SKM-1 (cell line): ENCODE results near the gene ADAMTS18.
"Not testable (repeated sequence)": the region's sequence is repeated elsewhere in the genome, so short reads cannot be mapped to it uniquely, and the experiment has no call there.

Source experiments
- DNase-seq: peaks from one replicate; lab custom pipeline; 2025; ENCODE audit not compliant: unreplicated experiment; lab: John Stamatoyannopoulos, UW

Gene ADAMTS18, protein sequence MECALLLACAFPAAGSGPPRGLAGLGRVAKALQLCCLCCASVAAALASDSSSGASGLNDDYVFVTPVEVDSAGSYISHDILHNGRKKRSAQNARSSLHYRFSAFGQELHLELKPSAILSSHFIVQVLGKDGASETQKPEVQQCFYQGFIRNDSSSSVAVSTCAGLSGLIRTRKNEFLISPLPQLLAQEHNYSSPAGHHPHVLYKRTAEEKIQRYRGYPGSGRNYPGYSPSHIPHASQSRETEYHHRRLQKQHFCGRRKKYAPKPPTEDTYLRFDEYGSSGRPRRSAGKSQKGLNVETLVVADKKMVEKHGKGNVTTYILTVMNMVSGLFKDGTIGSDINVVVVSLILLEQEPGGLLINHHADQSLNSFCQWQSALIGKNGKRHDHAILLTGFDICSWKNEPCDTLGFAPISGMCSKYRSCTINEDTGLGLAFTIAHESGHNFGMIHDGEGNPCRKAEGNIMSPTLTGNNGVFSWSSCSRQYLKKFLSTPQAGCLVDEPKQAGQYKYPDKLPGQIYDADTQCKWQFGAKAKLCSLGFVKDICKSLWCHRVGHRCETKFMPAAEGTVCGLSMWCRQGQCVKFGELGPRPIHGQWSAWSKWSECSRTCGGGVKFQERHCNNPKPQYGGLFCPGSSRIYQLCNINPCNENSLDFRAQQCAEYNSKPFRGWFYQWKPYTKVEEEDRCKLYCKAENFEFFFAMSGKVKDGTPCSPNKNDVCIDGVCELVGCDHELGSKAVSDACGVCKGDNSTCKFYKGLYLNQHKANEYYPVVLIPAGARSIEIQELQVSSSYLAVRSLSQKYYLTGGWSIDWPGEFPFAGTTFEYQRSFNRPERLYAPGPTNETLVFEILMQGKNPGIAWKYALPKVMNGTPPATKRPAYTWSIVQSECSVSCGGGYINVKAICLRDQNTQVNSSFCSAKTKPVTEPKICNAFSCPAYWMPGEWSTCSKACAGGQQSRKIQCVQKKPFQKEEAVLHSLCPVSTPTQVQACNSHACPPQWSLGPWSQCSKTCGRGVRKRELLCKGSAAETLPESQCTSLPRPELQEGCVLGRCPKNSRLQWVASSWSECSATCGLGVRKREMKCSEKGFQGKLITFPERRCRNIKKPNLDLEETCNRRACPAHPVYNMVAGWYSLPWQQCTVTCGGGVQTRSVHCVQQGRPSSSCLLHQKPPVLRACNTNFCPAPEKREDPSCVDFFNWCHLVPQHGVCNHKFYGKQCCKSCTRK (N-terminal part only)

DNA sequence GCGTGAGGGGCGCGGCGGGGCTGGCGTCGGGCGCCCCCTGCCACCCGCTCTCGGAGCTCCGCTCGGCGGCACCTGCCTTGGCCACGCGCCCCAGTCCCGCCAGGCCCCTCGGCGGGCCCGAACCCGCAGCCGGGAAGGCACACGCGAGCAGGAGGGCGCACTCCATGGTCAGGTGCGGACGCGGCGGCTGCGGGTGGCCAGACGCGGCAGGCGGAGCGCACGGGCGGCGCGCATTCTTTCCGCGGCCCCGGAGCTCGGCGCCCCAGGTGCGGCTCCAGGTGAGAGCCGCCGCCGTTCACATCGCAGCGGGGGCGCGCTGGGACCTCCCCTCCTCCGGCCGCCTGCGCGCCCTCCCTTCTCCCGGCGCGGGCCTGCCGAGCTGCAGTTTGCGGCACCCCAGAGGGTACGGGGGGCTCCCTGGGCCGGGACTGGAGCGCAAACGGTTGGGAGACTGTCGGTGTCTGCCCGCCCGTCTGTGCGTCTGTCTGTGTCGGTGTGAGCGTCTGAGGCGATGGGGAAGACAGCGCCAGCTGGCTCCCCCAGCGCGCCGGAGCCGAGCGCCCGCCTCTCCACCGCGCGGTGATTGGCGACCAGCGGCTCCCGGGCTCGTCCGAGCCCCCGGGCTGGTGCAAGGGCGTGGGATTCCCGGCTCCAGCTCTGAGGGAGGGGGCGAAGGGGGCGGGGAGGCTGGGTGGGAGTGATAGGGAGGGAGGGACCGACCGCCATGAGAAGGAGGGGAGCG is at the start of gene ADAMTS18:
ADAMTS18 (minus strand) TSS at position 505 of the 742 bp plus-strand sequence; CDS start at position 166, 339 bp downstream.
- no peak for DNase-seq

DNA sequence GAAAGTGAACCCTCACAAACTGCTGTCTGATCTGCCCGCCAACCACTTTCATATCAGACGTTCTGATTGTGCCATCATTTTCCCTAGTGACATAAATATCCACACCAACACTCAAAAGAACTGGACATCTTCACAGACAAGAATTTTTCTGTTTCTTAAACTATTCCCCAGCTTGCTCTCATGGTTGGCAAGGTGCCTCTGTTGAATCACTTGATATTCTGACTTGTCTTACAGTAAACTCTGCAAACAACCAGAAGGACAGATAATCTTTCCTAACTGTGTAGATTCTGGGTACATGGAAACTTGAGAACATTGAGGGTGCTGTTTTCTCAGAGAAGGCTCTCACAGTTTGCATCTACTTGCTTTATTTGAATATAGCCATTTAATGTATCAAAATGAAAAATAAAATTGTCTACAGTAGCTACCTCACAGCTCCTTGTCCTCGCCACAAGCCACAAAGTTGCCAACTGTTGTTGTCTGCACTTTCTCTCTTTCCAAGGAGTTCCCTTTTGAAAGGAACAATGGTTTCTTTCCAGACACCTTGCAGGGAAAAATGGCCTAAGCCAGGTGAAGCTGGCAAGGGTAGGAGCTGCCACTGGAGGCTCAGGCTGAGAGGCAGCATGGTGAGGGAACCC is 46.0 kb upstream of the ADAMTS18 start:
- no peak for DNase-seq

- DNase-seq: no peak
Measured at GRCh38 chr16:77472262-77472661, 37.4 kb upstream of the ADAMTS18 start.

DNA sequence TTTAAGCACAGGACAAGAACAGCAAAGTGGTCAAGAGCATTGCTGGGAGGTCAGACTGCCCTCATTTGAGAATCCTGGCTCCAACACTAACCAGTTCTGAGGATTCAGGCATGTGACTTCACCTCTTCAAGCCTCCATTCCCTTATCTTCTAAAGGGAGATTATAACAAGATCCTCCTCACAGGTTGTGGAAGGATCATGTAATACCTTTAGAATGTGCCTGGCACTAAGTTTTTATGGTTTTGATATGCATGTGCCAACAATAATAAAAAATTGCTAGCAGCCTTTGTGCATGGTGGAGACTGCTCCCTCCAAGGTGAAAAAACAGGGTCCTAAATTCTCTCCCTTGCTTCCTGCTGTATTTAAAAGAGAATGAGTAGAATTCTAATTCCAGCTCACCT is 36.0 kb upstream of the ADAMTS18 start:
- no peak for DNase-seq

DNA sequence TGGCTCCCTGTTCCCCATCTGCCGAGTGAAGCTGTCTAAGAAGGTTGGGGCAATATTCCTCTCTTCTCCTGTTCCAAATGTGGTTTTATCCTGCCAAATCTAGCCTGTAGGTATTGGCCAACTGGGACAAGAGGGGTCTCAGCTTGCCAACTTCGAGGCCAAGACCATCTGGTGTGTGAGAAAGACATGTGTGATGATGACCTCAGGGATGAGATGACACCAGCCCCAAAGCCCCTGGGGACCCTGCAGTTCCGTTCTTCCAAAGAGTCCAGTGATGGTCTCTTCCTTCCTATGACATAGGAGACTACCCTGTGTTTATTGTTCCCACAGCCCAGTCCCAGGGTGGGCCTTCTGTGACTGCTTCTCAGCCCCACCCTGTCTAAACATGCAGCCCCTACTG is 34.8 kb upstream of the ADAMTS18 start:
- DNase-seq: no peak

GRCh38 chr16:77468831-77469230 is 34.0 kb upstream of the ADAMTS18 start:
- no peak for DNase-seq

GRCh38 chr16:77467821-77468335 is 33.0 kb upstream of the ADAMTS18 start:
- no peak for DNase-seq

DNA sequence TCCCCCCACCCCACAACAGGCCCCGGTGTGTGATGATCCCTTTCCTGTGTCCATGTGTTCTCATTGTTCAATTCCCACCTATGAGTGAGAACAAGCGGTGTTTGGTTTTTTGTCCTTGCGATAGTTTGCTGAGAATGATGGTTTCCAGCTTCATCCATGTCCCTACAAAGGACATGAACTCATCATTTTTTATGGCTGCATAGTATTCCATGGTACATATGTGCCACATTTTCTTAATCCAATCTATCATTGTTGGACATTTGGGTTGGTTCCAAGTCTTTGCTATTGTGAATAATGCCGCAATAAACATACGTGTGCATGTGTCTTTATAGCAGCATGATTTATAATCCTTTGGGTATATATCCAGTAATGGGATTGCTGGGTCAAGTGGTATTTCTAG is 28.8 kb upstream of the ADAMTS18 start:
- DNase-seq: not testable (repeated sequence)

- DNase-seq: no peak
Measured at GRCh38 chr16:77462894-77463293, 28.1 kb upstream of the ADAMTS18 start.

GRCh38 chr16:77459534-77460254 is 24.9 kb upstream of the ADAMTS18 start:
- DNase-seq: no peak

DNA sequence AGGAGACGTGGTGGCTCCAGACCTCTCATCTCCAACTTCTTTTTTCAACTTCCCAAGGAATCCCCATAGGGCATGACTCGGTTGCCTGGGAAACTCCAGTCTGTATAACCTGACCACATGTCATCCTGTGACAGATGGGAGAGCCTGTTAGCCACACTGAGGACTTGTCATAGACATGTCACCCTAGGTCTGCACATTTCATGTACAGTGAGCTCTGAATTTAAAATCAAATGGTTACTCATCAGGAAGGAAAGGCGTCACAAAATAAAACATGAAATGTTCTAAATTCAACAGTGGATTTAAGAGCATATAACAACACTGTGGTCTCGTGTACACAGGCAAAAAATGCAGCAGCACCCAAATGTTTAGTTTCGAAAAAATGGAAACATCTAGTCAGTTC is 22.2 kb upstream of the ADAMTS18 start:
- no peak for DNase-seq

DNA sequence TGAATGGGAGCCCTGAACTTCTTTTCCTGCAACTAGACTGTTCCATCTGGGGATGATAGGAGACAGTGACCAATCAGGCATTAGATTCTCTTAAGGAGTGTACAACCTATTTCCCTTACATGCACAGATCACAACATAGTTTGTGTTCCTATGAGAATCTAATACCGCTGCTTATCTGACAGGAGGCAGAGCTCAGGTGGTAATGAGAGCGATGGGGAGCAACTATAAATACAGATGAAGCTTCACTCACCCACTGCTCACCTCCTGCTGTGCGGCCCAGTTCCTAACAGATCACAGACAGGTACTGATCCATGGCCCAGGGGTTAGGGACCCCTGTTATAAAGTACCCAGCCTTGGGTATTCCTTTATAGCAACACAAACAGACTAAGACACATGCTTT is 17.4 kb upstream of the ADAMTS18 start:
- no peak for DNase-seq

GRCh38 chr16:77450790-77451487 is 16.1 kb upstream of the ADAMTS18 start:
- DNase-seq: no peak

- DNase-seq: no peak
Measured at GRCh38 chr16:77449208-77449607, 14.4 kb upstream of the ADAMTS18 start.

DNA sequence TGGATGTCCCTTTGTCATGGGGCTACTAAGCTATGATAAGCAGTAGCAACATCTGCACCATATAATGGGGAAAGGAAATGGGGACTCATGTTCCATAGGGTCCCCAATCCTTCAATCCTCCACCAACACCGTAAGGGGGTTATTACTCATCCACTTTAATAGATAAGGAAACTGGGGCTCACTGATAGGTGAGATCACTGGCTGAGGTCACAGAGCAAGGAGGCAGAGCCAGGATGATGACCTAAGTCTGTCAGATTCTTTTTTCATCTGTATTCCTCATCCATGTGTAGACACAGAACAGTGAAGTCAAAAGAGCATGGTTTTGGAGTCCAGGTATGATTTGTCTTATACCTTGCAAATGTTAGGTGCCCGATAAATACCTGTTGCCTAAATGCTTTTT is 10.5 kb upstream of the ADAMTS18 start:
- DNase-seq: no peak

GRCh38 chr16:77444147-77444460 is 9.3 kb upstream of the ADAMTS18 start:
- DNase-seq: no peak

DNA sequence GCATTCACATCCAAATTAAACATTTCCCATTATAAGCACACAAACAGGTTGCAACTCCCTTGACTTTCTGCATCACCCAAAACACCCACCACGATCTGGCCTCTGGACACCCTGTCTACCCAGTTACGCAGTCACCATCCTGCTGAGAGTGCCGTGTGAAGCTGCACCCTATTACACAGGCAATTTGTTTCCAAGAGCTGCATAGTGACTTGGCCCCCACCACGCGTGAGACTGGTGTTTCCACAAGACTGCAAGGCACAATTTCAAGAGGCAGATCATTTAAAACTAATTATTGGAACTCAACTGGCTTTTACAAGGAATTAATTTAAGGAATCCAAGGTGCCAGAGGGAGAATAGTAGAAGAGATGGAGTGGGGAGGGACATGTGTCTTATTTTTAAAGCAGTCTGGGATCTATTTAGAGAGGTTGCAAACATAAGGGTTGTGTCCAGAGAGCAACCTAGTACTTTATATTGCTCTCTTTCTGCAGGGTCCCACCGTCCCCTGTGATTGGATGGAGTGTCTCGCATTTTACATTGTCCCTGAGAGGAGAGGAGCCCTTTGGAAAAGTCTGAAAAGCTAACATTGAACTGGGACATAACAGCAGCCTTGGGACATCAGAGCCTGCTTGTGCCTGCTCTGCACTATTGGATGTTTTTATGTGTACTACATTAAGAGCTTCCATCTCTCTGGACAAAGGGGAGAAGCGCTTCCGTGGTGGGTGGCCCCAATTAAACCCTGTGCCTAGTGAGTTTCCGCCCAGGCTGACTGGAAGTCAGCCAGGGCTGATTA is 8.7 kb upstream of the ADAMTS18 start:
- no peak for DNase-seq

DNA sequence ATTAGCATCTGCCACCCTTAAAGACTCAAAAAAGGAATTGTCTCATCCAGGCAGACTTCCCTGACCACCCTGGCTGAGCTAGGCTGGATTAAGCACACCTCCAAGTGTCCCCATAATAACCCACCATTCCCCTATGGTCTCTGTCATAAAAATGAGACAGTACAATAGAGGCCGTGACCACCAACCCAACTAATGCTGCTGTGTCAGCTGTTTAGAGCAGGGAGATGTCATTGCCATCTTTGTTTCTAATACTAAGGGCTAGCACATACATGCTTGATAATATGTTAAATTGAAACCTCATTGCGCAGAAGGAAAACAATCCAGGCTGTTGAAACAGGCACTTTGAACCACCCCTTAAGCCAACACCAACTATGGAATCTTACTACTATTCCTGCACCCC is 7.2 kb upstream of the ADAMTS18 start:
- no peak for DNase-seq
